Measurements from ENCODE around the gene CDK5. TPM values are rescaled to one million over a fixed set of nuclear protein-coding genes. Genes with fewer than 3 reads are reported as not detected.

The CDK5 gene
- polyA plus RNA-seq, 1 donor from 2014 or later: 11.4 TPM

DNA sequence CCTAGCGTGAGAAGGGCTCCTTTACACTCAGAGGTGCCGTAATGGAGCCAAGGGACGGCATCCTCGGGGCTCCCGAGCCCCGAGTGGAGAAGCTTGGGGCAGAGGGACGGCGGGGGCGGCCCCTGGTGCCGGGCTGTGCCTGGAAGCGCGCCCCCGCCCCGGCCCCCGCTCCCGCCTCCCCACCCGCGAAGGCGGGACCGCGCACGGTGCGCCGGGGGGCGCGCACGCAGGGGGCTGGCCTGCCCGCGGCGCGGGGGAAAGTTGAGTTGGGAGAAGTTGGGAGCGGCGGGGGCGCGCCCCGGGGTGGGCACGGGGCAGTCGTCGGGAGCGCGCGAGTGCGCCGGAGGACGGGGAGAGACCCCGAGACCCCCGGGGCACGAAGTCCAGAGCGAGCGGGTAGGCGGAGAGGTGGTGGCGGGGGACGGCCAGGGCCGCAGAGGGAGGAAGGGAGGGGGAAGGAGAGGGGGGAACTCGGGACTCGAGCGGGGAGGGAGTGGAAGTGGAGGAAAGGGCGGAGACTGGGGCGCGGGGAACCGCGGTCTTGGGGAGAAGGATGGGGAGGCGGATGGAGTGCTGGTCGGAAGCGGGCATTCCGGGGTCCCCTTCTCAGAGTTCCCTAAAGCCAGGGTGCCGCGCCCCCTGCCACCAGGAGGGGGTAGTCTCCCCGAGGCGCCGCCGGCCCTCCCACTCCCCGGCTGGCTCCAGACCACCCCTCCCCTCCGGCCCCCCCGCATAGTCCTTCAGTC is 1.8 kb upstream of the CDK5 start, which contains the start of gene SLC4A2:
Gene SLC4A2, plus strand, starts transcription at position 223 of the 746 bp plus-strand sequence. CDS start 2,399 bp downstream, outside the sequence.
- Mint-ChIP-seq H3K27me3 (no peaks in the 10 kb centered on the region), H3K36me3 (no peaks in the 10 kb centered on the region), H3K9me3 (no peaks in the 10 kb centered on the region), H3K4me1 (peaks cover 9 to 11% (median 9%) of the 10 kb centered on the region in 3 donors), H3K4me3 (peak within 1 kb of the TSS; percentile 89 to 99 (median 98)), H3K27ac (peak within 1 kb of the TSS; percentile 94 to 96 (median 95))

DNA sequence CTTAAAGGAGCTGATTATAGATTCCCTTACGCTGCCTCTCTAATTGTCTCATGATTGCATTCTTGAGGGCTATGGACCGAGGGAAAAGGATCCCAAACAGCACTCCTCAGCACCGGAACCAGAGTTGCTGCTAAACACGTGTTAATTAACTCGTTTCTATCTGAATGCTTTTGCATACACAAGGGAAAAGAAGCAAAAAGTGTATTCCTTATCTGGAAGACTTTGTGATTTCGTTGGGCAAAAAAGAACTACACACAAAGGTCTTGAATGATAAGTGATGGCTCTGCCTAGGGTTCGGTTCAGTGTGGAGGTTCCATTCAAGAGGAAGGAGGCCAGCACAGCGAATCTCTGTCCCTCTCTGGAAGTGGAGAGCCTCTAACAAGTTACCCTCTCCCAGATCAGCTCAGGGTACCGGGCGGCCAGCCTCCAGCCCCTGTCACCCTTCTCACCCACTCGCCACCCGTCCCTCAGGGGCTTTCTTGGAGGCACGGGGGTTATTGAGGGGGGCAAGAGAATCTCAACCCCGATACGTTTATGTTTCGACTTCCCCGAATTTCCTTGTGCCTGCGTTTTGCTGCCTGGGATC is 1.2 kb upstream of the CDK5 start:
- no peaks in the 10 kb centered on the region for H3K27me3 Mint-ChIP-seq
- H3K9me3 Mint-ChIP-seq: no peaks in the 10 kb centered on the region
- peak overlapping the region; percentile 89 to 99 (median 98) for H3K4me3 Mint-ChIP-seq
- peak overlapping the region; percentile 94 to 96 (median 95) for H3K27ac Mint-ChIP-seq
- H3K4me1 Mint-ChIP-seq: peaks cover 9 to 11% (median 9%) of the 10 kb centered on the region in 3 donors
- no peaks in the 10 kb centered on the region for H3K36me3 Mint-ChIP-seq

DNA sequence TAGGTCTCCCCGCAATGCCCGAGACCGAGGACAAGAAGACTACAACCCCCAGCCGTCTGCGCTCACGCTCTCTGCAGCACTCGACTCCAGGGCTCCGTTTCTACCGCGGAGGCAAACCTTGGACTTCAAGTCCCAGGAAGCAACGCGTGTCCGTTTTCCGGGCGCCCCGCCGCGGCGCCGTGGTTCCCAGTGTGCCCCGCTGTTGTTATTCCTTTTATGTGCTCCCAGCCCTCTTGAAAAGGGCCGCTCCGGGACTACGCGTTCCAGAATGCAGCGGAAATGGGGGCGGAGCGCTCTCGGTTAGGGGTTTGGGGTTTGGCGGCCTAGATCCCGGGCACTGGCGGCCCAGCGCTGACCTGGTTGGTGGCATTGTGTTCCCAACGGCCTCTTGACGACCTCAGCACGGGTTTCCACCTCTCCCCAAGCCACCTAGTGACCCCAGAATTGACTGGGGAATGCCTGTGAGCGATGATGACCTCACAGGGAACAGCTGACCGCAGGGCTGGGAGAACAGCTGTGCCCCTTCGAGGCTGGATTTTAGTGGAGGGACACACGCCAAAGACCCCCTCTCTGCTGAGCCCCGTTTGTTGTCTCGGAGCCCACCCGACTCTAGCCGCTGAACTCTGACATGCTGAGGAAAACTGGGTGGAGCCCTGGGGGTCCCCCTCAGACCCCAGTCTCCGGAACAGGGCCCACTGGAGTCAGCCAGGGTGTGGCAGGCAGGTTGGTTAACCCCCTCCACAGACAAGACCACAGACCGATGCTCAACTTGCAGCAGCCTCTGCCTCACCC is 488 bp upstream of the CDK5 start:
- H3K4me3 Mint-ChIP-seq: peak overlapping the region; percentile 89 to 99 (median 98)
- no peaks in the 10 kb centered on the region for H3K27me3 Mint-ChIP-seq
- peak overlapping the region; percentile 94 to 96 (median 95) for H3K27ac Mint-ChIP-seq
- no peaks in the 10 kb centered on the region for H3K9me3 Mint-ChIP-seq
- peaks cover 9 to 11% (median 9%) of the 10 kb centered on the region in 3 donors for H3K4me1 Mint-ChIP-seq
- H3K36me3 Mint-ChIP-seq: no peaks in the 10 kb centered on the region

DNA sequence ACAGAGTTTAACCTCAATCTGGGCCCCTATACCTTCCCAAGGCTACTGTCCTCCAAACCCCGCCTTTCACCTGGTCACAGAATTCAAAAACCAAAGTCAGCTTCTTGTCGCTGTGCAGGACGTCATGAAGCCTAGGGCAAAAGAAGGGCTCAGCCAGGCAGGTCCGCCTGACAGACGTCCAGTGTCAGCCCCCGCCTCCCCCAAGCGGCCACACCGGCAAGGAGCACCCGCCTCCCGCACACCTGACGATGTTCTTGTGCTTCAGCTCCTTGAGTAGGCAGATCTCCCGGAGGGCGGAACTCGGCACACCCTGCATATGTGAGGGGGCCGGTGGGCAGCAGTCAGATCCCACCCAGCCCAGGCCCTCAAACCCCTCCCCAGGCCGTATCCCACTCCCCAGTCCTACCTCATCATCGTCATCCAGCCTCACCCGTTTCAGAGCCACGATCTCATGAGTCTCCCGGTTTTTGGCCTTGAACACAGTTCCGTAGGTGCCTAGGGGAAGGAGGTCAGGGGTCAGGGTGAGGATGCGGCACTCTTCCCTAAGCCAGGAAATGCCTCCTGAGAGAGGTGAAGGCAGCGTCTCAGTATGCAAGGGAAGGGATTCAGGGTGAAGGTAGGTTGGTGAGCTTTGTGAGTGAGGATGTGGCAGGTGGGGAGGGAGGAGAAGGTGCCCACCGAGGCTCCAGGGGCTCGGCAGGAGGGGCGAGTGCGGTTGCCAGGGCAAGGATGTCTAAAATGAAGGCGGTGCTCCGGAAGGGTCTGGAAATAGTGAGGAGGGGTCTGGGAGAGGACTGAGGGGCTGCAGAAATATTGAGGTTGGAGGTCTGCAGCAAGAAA is 811 bp downstream of the CDK5 start:
- Mint-ChIP-seq H3K36me3 (peaks cover 1% of the 10 kb centered on the region), H3K27me3 (peaks cover 5% of the 10 kb centered on the region), H3K27ac (peak overlapping the region in 1 of 3 donors; percentile 94), H3K4me3 (peak overlapping the region; percentile 89 to 99 (median 98)), H3K4me1 (peaks cover 9 to 11% (median 11%) of the 10 kb centered on the region in 3 donors), H3K9me3 (no peaks in the 10 kb centered on the region)

DNA sequence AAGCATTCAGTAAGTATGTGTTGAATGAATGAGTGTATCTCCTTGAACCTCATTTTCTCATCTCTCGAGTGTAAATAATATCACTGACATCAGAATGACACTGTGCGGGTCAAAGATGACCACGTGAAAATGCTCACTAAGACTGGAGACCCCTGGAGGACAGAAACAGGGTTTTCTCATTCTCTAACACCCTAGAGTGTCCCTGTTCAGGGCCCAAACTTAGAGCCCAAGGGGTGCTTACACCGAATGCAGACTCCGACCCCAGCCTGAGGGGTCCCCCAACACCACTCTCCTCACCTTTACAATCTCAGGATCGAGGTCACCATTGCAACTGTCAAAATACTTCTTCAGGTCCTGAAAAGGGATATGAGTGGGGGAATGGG is 1.4 kb downstream of the CDK5 start:
- Mint-ChIP-seq H3K4me1 (peaks cover 9 to 11% (median 9%) of the 10 kb centered on the region in 3 donors), H3K4me3 (peak overlapping the region; percentile 69 to 99 (median 94)), H3K36me3 (peaks cover 1% of the 10 kb centered on the region)

DNA sequence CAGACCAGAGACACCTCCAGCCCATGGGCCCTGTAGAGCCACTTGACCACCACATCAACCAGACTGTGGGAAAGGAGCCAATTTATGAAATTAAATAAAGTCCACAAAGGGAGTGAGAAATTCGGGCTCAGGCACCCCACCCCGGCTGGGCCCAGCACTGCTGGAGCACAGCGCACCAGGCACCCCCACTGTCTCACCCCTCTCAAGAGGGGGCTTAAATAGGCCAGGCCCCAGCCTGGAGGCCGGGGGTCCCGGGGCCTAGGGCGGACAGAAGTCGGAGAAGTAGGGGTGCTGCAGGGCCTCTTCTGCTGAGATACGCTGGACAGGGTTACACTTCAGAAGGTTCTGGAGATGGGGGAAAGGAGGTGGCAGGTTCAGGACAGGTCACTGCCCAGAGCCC is 3.9 kb downstream of the CDK5 start:
- Mint-ChIP-seq H3K9me3 (no peaks in the 10 kb centered on the region), H3K4me3 (no peak overlapping the region), H3K27me3 (peaks cover 11% of the 10 kb centered on the region), H3K4me1 (peaks cover 8 to 9% (median 8%) of the 10 kb centered on the region in 3 donors), H3K36me3 (peaks cover 1% of the 10 kb centered on the region), H3K27ac (no peak overlapping the region)

More for the DNA sequence above, 1.4 kb downstream of the CDK5 start:
- Mint-ChIP-seq H3K9me3 (no peaks in the 10 kb centered on the region), H3K27me3 (peaks cover 10% of the 10 kb centered on the region), H3K27ac (no peak overlapping the region)

DNA sequence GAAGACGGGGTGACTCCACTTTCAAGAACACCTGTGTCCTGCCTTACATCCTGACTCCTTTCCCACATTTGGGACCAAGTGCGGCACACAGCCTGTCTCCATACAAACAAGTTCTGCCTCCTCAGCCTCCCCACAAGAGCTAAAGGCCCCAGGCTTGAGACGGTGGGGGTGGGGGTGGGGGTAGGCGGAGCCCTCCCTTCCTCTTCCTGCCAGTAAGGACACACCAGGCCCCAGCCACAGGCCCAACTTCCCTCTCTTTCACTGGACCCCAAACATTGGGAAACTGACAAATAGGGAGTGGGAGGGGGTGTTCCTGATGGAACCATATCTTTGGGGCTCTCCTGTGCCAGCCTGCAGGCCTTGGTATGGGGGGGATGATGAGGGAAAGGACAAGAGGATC is 4.6 kb downstream of the CDK5 start:
- H3K27ac Mint-ChIP-seq: no peak overlapping the region
- H3K9me3 Mint-ChIP-seq: no peaks in the 10 kb centered on the region
- H3K27me3 Mint-ChIP-seq: peaks cover 11% of the 10 kb centered on the region
- no peak overlapping the region for H3K4me3 Mint-ChIP-seq
- H3K4me1 Mint-ChIP-seq: peaks cover 5 to 9% (median 6%) of the 10 kb centered on the region in 3 donors
- peaks cover 1% of the 10 kb centered on the region for H3K36me3 Mint-ChIP-seq

DNA sequence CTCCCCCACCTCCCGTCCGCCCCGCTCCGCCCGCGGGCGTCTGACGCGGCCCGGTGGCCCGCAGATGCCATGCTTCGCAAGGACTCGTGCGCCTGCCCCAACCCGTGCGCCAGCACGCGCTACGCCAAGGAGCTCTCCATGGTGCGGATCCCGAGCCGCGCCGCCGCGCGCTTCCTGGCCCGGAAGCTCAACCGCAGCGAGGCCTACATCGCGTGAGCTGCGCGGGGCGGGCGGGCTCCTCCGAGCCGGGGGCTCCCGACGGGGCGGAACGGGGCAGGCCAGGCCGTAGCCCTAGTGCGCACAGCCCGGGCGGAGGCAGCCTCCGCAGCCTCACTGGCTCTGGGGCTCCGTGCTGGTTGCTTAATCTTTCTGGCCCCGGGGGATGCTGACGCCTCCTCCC is 6.6 kb downstream of the CDK5 start:
- peaks cover 0 to 4% (median 0%) of the 10 kb centered on the region in 3 donors for H3K4me1 Mint-ChIP-seq
- no peaks in the 10 kb centered on the region for H3K9me3 Mint-ChIP-seq
- H3K36me3 Mint-ChIP-seq: peaks cover 1% of the 10 kb centered on the region
- no peak overlapping the region for H3K27ac Mint-ChIP-seq
- H3K27me3 Mint-ChIP-seq: peaks cover 11% of the 10 kb centered on the region
- no peak overlapping the region for H3K4me3 Mint-ChIP-seq

DNA sequence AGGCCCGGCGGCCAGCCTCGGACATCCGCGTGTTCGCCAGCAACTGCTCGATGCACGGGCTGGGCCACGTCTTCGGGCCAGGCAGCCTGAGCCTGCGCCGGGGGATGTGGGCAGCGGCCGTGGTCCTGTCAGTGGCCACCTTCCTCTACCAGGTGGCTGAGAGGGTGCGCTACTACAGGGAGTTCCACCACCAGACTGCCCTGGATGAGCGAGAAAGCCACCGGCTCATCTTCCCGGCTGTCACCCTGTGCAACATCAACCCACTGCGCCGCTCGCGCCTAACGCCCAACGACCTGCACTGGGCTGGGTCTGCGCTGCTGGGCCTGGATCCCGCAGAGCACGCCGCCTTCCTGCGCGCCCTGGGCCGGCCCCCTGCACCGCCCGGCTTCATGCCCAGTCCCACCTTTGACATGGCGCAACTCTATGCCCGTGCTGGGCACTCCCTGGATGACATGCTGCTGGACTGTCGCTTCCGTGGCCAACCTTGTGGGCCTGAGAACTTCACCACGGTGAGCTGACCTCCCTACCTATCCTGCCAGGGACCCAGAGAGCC is 8.7 kb downstream of the CDK5 start:
- no peak overlapping the region for H3K27ac Mint-ChIP-seq
- H3K4me1 Mint-ChIP-seq: peaks cover 0 to 4% (median 0%) of the 10 kb centered on the region in 3 donors
- peaks cover 1% of the 10 kb centered on the region for H3K36me3 Mint-ChIP-seq
- H3K27me3 Mint-ChIP-seq: peaks cover 11% of the 10 kb centered on the region
- H3K9me3 Mint-ChIP-seq: no peaks in the 10 kb centered on the region
- no peak overlapping the region for H3K4me3 Mint-ChIP-seq

DNA sequence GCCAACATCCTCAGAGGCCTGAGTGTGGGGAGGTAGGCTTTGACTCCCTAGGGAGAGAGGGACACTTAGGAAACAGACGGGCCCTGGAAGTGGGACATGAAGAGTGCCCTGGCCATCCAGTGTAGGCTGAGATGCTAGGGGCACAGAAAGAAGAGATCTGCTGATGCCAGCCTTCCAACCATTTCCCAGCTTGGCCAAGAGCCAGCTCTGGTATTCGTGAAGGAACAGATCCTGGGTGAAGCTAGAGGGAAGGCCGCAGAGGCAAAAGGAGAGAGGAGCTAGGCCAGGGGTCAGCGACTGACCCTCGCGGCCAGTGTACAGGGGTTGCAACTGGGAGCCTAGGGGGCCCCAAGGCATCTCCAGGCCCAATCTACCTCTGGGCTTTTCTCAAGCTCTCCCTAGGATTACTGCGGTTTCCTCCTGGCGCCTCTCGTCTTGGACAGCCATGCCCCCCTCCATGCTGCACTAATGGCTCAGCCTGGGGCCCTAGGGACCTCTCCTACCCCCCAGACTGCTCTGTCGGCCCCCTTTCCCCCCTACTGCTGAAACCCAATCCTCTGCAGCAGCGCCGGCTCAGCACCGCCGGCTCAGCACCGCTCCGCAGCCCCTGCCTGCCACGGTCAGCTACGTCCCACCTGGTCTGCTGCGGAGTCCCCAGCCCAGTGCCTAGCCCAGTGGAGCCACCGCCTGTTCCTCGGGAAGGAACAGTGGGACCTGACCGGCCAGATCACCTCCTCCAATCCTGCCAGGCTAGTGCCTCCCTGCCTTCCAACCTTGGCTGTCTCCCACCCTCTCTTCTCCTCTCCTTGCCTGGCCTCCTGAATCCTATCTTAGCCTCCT is 9.5 kb downstream of the CDK5 start, which contains the start of gene ASIC3:
Gene ASIC3, plus strand, starts transcription at position 556 of the 840 bp plus-strand sequence. CDS start 355 bp downstream, outside the sequence.
- no peaks in the 10 kb centered on the region for H3K9me3 Mint-ChIP-seq
- H3K36me3 Mint-ChIP-seq: peaks cover 1% of the 10 kb centered on the region
- H3K4me3 Mint-ChIP-seq: no peak within 1 kb of the TSS
- peaks cover 11% of the 10 kb centered on the region for H3K27me3 Mint-ChIP-seq
- H3K4me1 Mint-ChIP-seq: peaks cover 0 to 4% (median 0%) of the 10 kb centered on the region in 3 donors
- H3K27ac Mint-ChIP-seq: peak within 1 kb of the TSS in 1 of 3 donors; percentile 62

DNA sequence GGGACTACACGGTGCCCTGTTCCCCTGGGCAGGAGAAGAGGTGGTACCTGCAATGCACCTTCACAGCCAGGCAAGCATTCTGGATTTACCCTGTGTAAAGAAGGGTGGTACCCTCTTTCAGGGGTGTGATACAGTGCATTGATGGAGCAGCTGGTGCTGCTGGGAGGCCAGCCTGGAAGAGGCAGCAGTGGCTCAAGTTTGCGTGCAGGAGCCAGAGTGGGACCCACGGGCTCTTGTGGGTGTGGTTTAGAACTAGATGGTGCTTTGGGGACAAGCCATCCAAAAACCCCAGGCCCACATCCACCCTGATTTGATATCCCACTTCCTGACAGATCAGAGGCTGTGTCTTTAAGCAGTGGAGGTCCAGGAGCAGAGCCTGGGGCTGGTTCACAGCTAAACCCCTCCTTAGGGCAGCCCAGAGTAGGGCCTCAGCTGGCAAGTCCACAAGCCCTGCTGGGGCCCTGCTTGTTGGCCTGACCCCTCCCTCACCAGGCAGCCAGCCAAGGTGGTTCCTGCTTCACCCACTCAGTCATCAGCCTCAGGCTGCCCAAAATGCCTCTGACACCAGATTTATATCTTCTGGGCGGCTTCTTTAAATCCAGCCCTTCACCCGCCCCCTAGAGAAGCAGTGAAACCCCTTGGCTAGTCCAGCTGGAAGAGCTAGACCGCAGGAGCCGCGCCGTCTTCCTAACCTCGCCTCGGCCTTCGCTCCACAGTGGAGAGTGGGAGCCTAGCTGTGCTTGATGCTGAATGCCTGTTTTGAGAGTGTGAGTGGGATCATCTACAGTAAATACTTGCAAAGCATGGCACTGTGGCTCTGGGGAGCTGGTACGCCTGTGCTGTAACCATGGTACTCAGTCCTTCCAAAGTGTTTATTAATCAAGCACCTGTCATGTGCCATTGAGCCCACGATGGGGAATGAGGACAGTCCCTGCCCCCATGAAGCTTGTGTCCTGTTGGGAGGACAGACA is 10.8 kb downstream of the CDK5 start:
- Mint-ChIP-seq H3K9me3 (no peaks in the 10 kb centered on the region), H3K27me3 (peaks cover 6% of the 10 kb centered on the region), H3K27ac (peak overlapping the region in 1 of 3 donors; percentile 62), H3K4me1 (peaks cover 0 to 2% (median 0%) of the 10 kb centered on the region in 3 donors), H3K4me3 (no peak overlapping the region), H3K36me3 (no peaks in the 10 kb centered on the region)

DNA sequence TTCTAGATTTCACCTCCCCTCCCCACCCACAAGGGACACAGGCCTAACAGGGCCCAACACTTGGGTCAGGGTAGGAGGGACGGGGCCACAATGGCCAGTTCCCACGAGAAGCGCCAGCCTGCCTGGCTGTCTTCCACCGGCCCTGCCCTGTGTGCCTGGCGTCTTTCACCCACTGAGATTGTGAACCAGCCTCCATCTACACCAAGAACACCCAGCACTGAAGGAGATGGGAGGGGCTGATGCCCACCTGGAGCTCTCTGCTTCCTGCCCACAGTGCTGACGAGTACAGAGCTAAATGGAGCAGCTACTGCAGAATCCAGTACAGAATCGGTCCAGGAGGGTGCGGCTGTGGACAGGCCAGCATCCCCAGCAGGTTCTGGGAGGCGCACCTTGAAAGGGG is 11.7 kb downstream of the CDK5 start:
- Mint-ChIP-seq H3K9me3 (no peaks in the 10 kb centered on the region), H3K36me3 (no peaks in the 10 kb centered on the region), H3K4me1 (no peaks in the 10 kb centered on the region), H3K4me3 (no peak overlapping the region), H3K27ac (no peak overlapping the region), H3K27me3 (peaks cover 1% of the 10 kb centered on the region)
